Stimulated activated CD4-positive, alpha-beta T cell treated with anti-CD3 and anti-CD28 coated beads, Interleukin-15, amount 100 ng/mL, for 1 hour (primary cell): ENCODE data around the gene PLCB1.
A peak's percentile ranks its signal among the peaks of the same experiment; 100 is the strongest.
"Not testable (repeated sequence)": the region's sequence is repeated elsewhere in the genome, so short reads cannot be mapped to it uniquely, and the experiment has no call there.

Experiments used
- DNase-seq, 2 donors: peaks; one replicate each; pipeline ENCODE4 v3.0.0-alpha.2; 2020; ENCODE audit warnings: low read depth in 1 of 2, low spot score in 1 of 2

The PLCB1 gene

DNA sequence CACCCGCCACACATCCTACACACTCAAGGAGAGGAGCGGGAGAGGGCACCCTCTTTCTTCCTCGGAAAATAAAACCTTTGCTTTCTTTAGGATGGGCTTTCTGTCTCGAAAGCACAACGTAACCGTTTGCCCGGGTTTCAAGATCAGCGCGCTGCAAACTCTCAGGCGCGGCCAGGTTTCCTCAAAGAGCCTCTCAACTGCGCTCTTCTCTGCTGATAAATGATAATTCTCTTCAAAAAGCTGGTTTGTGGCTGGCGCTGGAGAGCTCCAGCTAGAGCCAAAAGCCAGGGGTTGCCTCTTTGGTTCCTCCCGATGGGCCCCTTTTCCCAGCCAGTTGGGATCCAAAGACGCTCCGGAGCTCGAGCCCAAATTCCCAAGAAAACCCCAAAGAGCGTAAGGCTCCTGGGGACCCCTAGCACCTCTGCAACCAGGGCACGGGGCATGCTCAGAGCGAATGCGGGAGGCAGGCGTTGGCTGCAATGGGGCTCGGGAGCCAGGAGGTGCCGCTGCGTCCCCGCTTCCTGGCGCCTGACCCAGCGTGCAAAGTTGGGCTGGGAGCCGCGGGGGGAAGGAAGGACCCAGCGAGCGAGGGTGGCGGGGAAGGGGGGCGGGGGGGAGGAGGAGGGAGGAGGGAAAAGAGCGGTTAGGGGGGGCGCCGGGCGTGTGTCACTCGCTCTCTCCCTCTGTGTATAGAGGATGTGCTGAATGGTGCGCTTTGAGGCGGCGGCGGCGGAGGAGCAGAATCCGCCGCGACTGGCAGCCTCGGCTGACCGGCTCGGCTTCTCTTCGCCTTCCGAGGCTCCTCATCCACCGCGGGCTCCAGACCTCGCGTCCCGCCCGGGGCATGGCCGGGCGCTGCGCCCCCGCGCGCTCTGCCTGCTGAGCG, at the start of gene PLCB1:
PLCB1 (plus strand) TSS at position 669 of the 886 bp plus-strand sequence. CDS start 386 bp downstream, outside the sequence.
- DNase-seq: peak; percentile 57 to 60

DNA sequence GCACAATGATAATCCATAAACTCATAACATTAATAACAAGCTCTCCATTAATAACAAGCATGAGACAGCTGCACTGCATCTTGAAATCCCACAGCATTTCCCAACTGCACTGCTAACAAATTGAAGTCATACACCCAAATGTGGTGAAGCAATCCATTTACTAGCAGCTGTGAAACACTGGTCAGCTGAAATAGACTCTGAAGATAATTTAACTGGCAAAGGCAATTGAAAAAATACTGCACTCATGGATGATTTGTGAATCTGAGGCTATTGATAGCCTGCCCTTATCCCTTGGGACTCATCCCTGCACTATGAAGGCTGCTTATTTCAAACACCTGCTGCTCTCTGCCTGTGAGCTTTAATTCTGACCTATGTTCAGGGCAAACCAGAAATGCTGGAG, 49.1 kb upstream of the PLCB1 start:
- DNase-seq: no peak

DNA sequence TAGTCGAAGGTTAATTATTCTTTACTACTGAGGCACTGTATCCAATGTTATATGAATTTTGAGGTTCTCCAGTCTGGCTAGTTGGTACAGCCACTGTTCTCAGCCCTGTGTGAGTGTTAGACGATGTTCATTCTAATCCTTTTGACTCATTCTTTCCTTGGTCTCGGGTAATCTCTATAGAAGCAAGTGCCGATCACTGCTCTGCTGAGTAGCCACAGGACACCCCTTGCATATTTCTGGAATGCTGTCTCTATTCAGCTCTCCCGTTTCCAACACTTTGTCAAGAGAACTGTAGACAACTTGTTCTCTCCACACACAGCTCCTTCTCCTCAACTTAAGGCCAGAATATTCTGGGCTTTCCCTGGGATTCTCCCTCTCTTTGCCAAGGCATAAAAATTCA, 42.4 kb upstream of the PLCB1 start:
- DNase-seq: no peak

DNA sequence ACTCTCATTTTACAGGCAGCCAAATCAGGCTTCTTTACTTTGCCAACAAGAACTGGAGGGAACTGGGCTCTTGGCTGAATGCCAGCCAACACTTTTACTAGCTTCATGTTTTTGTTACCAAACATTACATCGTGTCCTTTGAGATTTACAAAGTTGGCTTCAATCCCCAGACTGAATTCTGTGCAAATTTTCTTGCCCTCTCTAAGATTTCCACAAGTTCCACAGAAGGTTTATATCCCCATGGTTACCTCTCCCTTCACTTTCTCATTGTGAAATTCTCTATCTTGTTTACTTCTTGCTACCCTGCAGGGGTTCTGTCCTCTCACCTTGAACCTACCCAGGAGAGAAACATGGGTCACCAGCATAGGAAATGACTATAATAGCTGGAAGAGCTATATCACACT, 37.6 kb upstream of the PLCB1 start:
- no peak for DNase-seq

DNA sequence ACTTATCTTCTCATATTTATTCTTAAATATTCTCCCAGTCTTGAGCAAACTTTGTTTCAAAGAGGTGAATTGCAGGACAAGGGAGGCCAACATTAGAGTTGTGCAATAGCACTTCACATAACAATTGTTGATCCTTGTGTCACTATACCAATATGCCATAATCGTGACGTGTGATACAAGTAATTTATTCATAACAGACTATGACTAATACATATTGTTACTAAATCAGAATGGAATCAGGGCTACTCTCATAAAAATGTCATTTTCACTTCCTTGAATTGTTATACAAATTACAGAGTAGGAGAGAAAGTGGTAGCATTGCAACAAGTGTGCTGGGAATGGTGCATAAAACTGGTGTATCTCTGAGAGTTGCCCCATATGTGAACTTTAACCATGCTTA, 37.2 kb upstream of the PLCB1 start:
- no peak for DNase-seq

DNA sequence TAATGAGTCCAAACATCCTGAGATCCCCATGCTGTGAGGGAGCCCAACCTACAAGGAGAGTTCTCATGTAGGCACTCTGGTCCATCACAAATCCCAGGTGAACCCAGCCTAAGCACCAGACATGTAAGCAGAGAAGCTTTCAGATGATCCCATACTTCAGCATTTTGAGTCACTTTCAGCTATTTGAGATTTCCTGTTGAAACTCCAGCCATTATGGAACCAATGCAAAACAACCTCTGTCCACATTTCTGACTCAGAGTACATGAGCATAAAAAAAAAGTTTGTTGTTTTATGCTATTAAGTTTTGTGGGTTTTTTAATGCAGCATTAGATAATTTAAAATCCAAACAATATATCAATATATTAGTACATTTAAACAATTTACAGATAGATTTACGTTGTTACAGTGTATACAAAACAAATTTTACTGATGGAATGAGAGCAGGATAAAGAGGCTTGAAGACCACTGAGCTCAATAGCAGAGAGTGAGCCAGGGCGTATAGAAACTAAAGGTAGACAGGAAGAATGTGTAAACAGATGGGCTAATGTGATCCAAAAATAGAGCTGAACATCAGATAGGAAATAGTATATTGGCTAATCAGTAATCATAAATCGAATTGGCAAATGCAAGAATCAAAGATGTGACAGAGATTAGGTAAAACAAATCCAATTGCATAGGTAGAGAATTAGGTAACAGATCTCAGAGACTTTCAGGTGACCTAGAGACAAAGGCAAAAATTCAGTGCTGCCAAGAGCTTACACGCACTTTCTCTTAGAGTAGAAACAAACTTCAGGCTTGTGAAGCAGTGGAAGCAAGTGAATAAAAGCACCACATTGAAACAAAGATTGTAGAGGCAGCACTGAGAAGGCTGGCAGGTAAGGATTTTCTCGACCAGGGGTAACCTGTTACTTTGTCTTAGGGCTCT, 36.2 kb upstream of the PLCB1 start:
- DNase-seq: no peak

DNA sequence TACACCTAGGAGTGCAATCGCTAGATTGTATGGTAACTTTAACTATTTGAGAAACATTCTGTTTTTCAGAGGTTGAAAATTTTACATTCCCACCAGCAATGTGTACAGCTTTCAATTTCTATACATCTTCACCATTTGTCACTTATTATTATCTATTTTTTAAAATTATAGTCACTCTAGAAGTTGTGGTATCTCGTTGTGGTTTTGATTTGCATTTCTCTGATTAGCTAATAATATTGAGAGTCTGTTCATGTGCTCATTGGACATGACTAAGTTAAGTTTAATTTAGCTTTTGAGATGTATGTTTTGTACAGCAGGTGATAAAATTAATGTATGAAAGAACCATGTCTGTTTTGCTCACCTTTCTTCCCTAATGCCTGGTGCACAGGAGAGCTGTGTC, 34.8 kb upstream of the PLCB1 start:
- DNase-seq: no peak

DNA sequence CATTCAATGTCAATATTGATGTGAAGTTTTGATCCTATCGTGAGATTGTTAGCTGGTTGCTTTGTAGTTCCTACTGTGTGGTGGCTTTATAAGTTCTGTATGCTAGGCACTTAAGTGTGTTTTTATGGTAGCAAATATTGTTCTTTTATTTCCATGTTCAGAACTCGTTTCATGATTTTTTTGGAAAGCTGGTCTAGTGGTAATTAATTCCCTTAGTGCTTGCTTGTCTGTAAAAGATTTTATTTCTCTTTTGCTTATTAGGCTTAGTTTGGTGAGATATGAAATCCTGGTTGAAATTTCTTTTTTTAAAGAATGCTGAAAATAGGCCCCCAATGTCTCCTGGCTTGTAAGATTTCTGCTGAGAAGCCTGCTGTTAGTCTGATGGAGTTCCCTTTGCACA, 27.8 kb upstream of the PLCB1 start:
- DNase-seq: no peak

DNA sequence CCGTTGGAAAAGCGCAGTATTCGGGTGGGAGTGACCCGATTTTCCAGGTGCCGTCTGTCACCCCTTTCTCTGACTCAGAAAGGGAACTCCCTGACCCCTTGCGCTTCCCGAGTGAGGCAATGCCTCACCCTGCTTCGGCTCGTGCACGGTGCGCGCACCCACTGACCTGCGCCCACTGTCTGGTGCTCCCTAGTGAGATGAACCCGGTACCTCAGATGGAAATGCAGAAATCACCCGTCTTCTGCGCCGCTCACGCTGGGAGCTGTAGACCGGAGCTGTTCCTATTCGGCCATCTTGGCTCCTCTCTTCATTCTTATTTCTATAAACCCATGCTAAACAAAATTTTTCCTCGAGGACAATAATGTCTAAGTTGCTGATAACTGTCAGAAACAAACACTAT, 17.5 kb upstream of the PLCB1 start:
- DNase-seq: not testable (repeated sequence)

DNA sequence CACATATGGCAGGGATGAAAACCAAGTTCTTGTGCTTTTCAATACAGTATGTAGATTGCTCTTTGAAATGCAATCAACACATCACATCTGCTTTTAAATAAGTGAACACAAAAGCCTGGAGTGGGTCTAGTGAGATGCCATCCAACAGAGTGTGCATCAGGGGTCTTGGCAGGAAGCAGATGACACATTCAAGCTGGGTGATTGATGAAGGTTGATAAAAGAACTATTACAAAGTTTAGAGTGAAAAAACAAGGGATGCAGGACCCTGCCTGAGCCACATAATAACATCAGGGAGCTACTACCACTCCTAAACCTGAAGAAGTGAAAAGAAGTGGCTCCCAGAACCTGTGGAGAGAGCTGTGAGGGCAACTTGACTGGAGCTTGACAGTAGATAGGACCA, 16.6 kb upstream of the PLCB1 start:
- no peak for DNase-seq

DNA sequence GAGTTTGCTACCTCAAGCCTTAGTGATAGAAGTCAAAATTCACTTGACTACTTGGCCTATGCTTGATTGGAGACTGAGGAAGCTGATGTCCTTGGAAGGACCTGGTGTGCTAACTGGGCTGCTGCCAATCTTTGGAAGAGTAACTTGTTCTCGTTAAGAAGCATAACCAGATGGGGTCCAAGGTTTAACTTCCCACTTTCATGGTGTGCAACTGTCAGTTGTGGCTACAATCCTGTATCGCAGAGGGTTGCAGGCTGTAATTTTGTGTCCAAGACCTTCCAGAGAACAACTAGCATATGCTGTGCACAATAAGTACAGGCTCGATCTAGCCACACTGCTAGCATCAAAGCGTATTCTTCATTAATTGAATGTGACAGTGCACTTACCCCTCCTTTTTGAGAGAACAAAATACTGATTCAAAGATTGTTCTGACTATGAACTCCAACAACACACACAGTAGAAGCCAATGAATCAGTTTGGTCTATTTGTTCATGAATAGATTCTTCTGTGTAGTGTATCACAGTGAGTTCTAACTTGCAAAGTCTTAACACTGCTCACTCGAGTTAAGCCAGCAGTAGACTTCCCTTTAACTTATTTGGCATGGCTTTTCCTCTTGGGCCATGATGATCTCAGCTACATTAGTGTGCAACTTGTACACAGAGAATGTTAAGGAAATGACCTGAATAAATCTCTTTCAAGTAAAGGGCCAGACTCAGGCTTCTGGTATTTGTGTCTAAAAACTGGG, 15.8 kb upstream of the PLCB1 start:
- DNase-seq: no peak

DNA sequence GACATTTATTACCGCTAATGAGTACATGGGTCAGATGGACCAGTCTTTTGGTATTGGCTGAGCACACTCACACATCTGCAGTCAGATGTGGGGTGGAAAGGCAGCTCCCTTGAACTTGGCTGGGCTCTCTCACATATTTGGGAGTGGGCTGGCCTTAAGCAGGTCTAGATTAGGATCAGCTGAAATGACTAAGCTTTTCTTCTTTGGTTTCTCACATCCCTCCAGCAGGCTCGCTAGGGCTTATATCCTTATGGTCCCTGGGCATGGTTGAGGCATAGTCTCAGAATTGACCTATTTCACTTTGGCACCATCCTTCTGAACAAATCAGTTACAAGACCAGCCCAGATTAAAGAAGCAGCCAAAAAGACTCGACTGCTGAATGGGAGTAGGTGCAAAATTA, 14.4 kb upstream of the PLCB1 start:
- no peak for DNase-seq

DNA sequence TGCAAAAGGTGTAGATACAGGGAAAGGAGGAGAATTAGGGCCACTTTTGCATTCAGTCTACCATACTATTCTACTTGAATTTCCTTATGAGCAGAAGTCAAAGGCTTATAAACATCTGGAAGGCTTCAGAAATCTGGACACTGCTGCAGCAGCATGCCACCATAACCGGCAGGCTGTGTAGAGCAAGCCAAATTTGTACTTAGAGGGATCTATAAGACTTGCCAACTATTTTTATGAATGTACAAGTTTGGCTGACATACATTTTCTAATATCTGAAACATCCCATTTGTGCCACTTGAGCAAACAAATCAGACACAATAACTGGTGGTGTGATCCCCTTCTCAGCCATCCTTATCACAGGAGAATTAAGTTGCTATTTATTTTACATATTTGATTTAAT, 14.0 kb upstream of the PLCB1 start:
- DNase-seq: no peak

DNA sequence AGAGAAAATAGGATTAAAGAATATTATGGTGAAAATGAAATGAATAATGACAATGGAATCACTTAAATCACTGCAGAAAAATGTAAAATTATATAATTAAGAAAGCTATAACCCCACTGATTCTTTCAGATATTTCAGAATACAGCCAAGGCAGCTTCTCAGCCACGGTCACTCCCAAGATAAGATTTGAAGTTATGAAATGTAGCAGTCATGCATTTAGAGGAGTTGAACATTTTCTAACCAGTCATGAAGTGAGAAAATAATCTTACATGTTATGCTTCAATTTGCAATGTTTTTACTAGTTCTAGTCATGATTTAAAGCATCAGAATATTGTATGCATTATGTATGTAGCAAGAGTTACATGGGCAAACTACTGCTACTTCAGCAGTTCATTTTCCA, 13.3 kb upstream of the PLCB1 start:
- no peak for DNase-seq

DNA sequence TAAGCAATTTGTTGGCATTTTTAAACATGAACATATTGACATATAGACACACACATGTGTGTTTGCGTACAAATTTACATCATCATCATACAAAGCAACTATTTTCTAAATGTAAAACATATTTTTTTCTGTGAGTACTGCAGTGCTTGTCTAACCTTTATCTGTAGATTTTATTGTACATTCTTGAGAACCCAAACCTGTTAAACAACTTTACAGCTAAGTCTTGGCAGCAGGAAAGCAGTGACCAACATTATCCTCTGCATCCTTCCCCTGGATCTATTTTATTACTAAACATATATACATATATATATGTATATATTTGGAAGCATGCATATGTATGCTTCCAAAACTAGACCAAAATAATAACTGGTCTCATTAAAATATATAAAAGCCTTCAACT, 10.4 kb upstream of the PLCB1 start:
- DNase-seq: no peak

DNA sequence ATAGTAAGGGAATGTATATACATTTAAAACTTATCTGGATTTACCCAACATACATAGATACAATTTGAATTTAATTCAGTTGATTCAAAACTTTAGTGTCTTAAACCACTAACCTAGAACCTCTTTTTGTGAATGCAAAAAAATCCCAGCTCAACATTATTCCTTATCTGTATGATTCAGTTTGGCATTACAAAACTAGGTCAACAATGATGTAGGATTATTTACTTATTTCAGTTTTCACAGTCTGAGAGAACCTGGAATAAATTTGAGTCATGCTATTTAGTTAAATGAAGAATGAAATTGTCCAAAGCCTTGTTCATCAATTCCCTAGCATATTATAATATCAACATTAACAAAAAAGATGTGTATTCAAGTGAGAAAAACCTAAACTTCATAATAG, 7.4 kb upstream of the PLCB1 start:
- DNase-seq: no peak

DNA sequence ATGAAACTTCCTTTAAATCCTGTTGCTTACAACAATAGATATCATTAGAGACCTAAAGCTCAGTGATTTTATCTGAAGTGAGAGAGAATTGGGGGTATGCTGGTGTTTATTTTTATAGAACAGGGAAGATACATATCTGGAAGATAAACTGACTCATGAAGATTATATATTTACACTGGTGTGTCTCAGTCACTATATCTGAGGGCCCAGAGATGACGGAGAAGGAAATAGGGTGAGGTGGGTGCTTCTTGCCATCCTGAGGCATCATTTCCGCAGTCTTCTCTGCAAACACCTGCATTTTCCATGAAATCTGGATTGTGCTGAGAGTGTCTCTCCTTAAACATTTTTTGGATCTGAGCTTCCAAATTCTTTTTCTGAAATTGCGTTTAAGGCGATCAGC, 5.9 kb upstream of the PLCB1 start:
- no peak for DNase-seq

DNA sequence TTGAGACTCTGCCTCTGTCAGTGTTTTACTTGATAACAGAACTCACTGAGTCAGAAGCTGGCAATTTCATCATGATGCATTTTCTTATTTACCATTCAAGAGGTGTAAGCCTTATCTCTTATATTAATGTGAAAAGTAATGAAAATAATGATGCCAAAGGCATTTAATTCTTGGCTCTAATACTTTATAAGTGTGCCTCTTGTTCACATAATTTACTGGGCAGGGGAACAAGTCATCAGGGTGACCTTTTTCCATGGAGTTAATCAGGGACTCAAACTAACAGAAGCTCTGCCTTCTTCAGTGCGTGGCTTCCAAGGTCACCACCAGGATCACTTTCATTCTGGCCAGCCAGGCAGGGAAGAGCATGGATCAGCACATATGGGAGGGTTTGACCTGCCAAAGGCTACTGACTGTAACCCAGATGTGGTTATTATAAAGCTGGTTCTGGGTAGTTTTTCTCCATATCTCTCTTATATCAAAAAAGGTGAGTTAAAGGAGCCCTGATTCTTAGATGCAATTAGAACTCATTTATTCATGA, 5.2 kb upstream of the PLCB1 start:
- DNase-seq: no peak

DNA sequence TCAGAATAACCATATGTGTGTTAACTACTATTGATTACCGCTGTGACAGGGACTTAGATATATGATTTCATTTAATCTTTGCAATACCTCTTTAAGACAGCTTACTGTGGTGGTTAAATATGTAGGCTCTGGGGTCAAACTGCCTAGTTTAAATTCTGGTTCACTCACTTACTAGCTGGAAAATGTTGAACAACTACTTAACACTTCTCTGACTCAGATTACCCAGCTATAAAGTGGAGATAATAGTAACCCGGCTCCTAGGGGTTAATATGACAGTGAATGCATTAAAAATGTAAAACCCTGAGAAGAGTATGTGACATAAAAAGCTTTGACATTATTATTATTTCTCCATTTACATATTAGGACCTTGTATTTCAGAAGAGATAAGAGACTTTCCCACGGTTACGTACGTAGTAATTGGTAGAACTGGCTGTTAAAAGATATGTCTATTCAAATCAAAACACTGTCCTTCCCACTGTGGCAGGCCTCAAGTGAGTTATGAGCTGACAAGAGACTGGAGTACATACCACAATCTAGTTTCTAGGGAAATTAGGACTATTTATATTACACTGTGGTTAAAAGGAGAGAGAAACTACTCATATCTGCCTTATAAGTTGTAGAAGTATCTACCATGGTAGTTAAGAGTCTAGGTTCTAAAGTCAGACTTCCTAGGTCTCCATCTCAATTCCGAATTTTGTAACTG, 4.4 kb upstream of the PLCB1 start:
- DNase-seq: no peak

DNA sequence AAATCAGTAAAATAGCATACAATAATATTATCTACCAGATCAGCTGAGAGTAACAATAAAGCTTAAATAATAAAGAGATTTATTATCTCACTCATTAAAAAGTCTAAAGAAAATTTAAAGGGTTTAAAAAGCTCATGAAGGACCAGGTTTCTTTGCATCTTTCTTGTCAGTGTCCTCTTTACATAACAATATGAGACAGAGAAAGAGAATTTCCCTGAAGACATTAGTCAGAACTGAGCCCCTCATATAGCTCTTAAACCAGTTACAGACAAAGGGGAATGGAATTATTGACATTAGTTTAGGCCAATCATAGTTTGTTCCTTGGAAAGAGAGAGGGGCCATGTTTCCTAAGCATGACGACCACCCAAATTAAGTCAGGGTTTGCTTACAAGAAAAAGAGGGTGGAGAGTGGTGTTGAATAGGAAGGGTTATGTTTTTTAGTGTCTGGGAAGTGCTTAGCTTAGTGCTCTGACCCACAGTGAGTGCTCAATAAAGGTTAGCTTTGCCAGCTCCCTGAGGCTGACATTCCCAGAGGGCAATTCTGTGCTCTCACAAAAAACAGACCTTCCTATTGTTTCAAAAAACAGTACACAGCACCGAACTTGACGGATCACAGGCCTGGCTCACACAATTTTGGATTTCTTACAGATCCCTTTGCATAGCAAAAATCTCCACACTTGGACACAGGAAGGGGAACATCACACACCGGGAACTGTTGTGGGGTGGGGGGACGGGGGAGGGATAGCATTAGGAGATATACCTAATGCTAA, 3.6 kb upstream of the PLCB1 start:
- DNase-seq: no peak
